HFF-Myc (cell line): ENCODE measurements around the gene BMP2K.

Experiments
- DNase-seq: peaks from one replicate; pipeline ENCODE4 v3.0.0-alpha.2; 2011; ENCODE audit warnings: low read depth; ENCODE audit errors: extremely low read depth
- H3K4me3 ChIP-seq: replicated peaks from 2 replicates; pipeline ENCODE4 v1.5.1; 2011; ENCODE audit warnings: low read depth, mild to moderate bottlenecking, control low read depth, low read length
- TF ChIP-seq, protein P1 (sequence below): IDR thresholded peaks from 2 replicates; pipeline ENCODE4 v1.5.1; 2012; ENCODE audit warnings: mild to moderate bottlenecking, low read depth, low read length, control low read depth; ENCODE audit errors: missing control alignments

Gene BMP2K

DNA sequence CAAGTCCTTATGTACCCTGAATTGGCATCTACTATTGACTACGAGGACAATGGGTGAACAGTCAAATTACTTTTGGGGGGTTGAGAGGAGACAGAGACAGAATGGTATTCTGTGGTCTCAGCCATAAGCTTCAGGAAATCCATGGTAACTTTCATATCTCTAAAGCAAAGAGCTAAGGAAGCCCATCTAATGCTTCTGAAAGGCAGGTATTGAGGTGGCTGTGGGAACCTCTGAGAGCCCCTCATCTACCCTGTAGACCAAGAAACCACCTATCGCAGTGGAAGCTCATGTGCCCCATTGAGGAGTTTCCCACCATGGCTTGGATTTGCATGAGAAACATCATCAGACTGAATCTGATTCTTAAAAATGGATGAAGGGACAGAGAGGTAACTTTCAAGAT lies 23.1 kb upstream of the BMP2K start:
- DNase-seq = no peak
- TF ChIP-seq, protein P1, sequence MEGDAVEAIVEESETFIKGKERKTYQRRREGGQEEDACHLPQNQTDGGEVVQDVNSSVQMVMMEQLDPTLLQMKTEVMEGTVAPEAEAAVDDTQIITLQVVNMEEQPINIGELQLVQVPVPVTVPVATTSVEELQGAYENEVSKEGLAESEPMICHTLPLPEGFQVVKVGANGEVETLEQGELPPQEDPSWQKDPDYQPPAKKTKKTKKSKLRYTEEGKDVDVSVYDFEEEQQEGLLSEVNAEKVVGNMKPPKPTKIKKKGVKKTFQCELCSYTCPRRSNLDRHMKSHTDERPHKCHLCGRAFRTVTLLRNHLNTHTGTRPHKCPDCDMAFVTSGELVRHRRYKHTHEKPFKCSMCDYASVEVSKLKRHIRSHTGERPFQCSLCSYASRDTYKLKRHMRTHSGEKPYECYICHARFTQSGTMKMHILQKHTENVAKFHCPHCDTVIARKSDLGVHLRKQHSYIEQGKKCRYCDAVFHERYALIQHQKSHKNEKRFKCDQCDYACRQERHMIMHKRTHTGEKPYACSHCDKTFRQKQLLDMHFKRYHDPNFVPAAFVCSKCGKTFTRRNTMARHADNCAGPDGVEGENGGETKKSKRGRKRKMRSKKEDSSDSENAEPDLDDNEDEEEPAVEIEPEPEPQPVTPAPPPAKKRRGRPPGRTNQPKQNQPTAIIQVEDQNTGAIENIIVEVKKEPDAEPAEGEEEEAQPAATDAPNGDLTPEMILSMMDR = no peak
- H3K4me3 ChIP-seq = no peak overlapping the region

DNA sequence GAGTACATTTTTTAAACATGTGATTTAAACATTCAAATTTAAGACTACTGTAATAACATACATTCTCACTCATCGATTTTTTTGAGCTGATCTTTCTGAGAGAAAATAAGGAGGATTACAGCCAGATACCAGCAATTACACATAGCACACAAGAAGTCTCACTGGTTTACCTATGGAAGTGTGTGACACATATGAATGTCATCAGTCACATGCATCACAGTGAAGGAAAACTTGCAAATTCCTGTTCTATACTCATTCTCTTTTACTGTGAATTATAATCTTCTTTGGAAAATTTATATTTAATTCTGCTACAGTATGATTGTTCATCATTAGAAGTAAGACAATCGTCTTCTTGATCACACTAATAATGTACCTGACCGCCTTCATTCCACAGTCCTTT lies 21.3 kb upstream of the BMP2K start:
- TF ChIP-seq, protein P1 = no peak
- DNase-seq = no peak
- H3K4me3 ChIP-seq = no peak overlapping the region

- TF ChIP-seq, protein P1 = no peak
- DNase-seq = no peak
- H3K4me3 ChIP-seq = no peak overlapping the region
These were observed 20.0 kb upstream of the BMP2K start for GRCh38 chr4:78756137-78756536.

GRCh38 chr4:78756776-78757175 lies 19.4 kb upstream of the BMP2K start:
- no peak for DNase-seq
- TF ChIP-seq, protein P1 = no peak
- no peak overlapping the region for H3K4me3 ChIP-seq

DNA sequence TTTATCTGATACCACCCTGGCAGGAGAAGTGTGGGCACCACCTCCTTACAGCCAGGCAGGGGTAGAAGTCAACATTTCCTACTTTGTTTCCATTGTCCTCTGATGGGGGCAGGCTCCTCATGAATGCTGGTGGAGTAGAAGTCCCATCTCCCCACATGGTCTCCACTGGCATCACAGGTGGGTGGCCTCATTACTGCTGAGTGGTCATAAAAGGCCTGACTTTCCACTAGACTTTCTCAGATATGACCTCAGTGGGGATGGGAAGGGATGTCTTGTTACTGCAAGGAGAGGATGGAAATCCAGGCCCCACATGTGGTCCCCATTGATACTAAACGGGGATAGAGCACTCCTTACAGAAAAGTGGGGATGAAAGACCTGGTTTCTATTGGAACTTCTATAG lies 18.6 kb upstream of the BMP2K start:
- H3K4me3 ChIP-seq = no peak overlapping the region
- DNase-seq = no peak
- TF ChIP-seq, protein P1 = no peak

DNA sequence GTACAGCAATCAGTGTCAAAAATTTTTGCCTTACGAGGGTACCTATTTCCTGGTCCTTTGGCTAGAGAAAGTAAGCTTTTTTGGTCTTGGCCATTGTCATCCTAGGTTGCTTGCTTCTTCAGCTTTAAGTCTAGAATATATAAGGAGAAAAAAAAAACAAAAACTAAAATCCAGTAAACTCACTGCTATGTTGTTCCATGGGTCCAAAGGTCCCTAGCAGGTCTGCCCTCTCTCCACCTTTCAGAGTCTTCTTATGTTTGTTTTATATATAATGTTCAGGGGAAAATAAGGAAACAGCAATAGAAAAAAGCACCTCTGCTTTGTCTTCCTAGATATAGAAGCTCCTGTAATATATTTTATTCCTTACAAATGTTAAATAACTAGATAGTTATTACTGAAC lies 18.1 kb upstream of the BMP2K start:
- DNase-seq = no peak
- no peak overlapping the region for H3K4me3 ChIP-seq
- TF ChIP-seq, protein P1 = no peak

- DNase-seq = no peak
- TF ChIP-seq, protein P1 = no peak
- no peak overlapping the region for H3K4me3 ChIP-seq
These were observed 13.6 kb upstream of the BMP2K start for GRCh38 chr4:78762529-78762928.
